Breast epithelium (tissue), 4 donors: Measurements from ENCODE around the gene ARHGAP21. TPM values are rescaled to one million over a fixed set of nuclear protein-coding genes. Genes with fewer than 3 reads are reported as not detected.
"Not testable (repeated sequence)": the region's sequence is repeated elsewhere in the genome, so short reads cannot be mapped to it uniquely, and the experiment has no call there.

ENCODE experiments used
- DNase-seq, 2 donors: peaks; one replicate each; pipeline ENCODE4 v3.0.0-alpha.2; 2019; ENCODE audit warnings: low spot score in 2 of 2
- H3K27ac ChIP-seq, 2 donors: fragments of 200-600 bp; sonication (generic) in 1 of 2; one replicate each; pipeline ENCODE4 v1.5.1; 2016 to 2019; ENCODE audit warnings: mild to moderate bottlenecking in 1 of 2
- H3K27me3 ChIP-seq, 2 donors: fragments of 200-600 bp; sonication (generic) in 1 of 2; one replicate each; pipeline versions ENCODE4 v1.5.1 to v1.6.0; 2017 to 2019; ENCODE audit warnings: control low read depth in 1 of 2, mild to moderate bottlenecking in 1 of 2
- H3K36me3 ChIP-seq: fragments of 200-600 bp; one replicate; pipeline ENCODE4 v1.5.1; 2019
- H3K4me1 ChIP-seq, 2 donors: fragments of 200-600 bp; sonication (generic); one replicate each; pipeline ENCODE4 v1.5.1; 2016 to 2019; ENCODE audit warnings: control low read depth in 1 of 2
- H3K4me3 ChIP-seq, 3 donors: fragments of 200-600 bp; sonication (generic); 1 replicate in 2 of 3; 2 replicates in 1 of 3; pipeline ENCODE4 v1.5.1; 2016 to 2019; ENCODE audit warnings: mild to moderate bottlenecking in 3 of 3, moderate library complexity in 2 of 3
- H3K9me3 ChIP-seq, 2 donors: fragments of 200-600 bp; sonication (generic) in 1 of 2; one replicate each; pipeline ENCODE4 v1.5.1; 2016 to 2019; ENCODE audit warnings: control low read depth in 1 of 2
- POLR2A ChIP-seq: fragments of 450-650 bp; IDR thresholded peaks from one replicate; pipeline ENCODE4 v1.6.1; 2016; ENCODE audit warnings: antibody characterized with exemption, mild to moderate bottlenecking, moderate library complexity
- POLR2AphosphoS5 ChIP-seq, 3 donors: sonication (generic); formaldehyde crosslinking; IDR thresholded peaks; one replicate each; pipeline ENCODE4 v1.6.1; 2017; ENCODE audit warnings: antibody characterized with exemption in 3 of 3
- intact Hi-C: fragments of 100-400 bp; cut with DNase I; formaldehyde crosslinking; loops from one replicate; pipeline ENCODE4 v1.15.1; 2023; ENCODE audit warnings: low total_unique reads
- total RNA-seq, 3 donors: library from RNA; depleted of rRNA; stranded (reverse); fragments of >200 nt; gene quantifications; one replicate each; pipeline ENCODE4 v1.1.0, GENCODE V29; 2016
- TF ChIP-seq, protein P1 (sequence below), 3 donors: fragments of 450-650 bp; IDR thresholded peaks; one replicate each; pipeline ENCODE4 v1.5.1; 2016 to 2017; ENCODE audit warnings: antibody characterized with exemption in 3 of 3, mild to moderate bottlenecking in 3 of 3, moderate library complexity in 3 of 3

ARHGAP21 gene
- total RNA-seq, 3 donors from 2014 or later: 67.5 to 203 (median 105) TPM

DNA sequence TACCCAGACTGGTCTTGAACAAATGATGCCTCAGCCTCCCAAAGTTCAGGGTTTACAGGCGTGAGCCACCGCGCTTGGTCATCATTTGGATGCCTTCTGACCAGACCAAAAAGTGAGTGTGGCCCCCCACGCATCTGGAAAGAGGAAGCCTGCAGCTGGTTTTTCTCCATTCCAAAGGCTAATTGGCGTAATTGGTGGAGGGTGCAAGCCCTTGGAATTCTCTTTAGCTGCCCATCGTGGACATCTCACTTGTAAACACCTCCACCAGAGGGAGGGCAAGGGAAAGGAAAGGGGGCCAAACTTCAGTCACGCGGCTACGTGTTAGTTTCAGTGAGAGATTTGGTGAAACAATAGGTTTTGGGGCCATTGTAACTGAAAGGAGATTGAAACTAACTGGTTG lies 4.1 kb upstream of the ARHGAP21 start:
- no peaks in the 10 kb centered on the region for H3K36me3 ChIP-seq
- no peaks in the 10 kb centered on the region for H3K4me1 ChIP-seq
- TF ChIP-seq POLR2A (no peak), POLR2AphosphoS5 (IDR thresholded peaks at IDR 0.05) (no peak)
- TF ChIP-seq, protein P1, sequence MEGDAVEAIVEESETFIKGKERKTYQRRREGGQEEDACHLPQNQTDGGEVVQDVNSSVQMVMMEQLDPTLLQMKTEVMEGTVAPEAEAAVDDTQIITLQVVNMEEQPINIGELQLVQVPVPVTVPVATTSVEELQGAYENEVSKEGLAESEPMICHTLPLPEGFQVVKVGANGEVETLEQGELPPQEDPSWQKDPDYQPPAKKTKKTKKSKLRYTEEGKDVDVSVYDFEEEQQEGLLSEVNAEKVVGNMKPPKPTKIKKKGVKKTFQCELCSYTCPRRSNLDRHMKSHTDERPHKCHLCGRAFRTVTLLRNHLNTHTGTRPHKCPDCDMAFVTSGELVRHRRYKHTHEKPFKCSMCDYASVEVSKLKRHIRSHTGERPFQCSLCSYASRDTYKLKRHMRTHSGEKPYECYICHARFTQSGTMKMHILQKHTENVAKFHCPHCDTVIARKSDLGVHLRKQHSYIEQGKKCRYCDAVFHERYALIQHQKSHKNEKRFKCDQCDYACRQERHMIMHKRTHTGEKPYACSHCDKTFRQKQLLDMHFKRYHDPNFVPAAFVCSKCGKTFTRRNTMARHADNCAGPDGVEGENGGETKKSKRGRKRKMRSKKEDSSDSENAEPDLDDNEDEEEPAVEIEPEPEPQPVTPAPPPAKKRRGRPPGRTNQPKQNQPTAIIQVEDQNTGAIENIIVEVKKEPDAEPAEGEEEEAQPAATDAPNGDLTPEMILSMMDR (IDR thresholded peaks at IDR 0.05): no peak
- no peak for DNase-seq
- no peaks in the 10 kb centered on the region for H3K27me3 ChIP-seq
- no peak overlapping the region for H3K27ac ChIP-seq
- H3K4me3 ChIP-seq: no peak overlapping the region
- intact Hi-C loops: no loop called here
- H3K9me3 ChIP-seq: no peaks in the 10 kb centered on the region

DNA sequence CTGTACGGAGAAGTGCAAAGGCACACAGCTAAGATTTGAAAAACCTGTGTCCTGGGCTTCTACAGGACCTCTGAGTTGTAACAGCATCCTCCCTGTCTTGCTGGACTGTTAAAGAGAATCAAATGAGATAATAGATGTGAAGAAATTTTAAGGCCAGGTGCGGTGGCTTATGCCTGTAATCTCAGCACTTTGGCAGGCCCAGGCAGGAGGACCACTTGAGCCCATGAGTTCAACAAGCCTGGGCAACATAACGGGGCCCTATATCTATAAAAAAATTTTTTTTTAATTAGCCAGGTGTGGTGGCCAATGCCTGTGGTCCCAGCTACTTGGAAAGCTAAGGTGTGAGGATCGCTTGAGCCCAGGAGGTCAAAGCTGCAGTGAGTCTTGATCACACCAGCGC lies 2.9 kb upstream of the ARHGAP21 start:
- Histone ChIP-seq H3K27me3 (no peaks in the 10 kb centered on the region), H3K27ac (no peak overlapping the region), H3K9me3 (no peaks in the 10 kb centered on the region), H3K4me3 (no peak overlapping the region), H3K4me1 (no peaks in the 10 kb centered on the region), H3K36me3 (no peaks in the 10 kb centered on the region)
- DNase-seq: no peak
- TF ChIP-seq POLR2AphosphoS5 (IDR thresholded peaks at IDR 0.05) (no peak), POLR2A (no peak)
- TF ChIP-seq, protein P1 (IDR thresholded peaks at IDR 0.05): no peak
- intact Hi-C loops: no loop called here

DNA sequence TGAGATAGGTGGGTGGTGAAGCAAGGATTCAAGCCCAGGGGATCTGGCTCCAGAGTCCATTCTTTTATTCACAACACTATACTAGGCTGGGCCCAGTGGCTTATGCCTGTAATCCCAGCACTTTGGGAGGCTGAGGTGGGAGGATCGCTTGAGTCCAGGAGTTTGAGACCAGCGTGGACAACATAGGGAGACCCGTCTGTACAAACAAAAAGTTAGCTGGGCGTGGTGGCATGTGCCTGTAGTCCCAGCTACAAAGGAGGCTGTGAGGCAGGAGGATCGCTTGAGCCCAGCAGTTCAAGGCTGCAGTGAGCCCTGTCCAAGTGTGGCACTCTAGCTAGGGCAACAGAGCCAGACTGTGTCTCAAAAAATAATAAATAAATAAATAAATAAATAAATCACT lies 2.3 kb upstream of the ARHGAP21 start:
- H3K27me3 ChIP-seq, DNase-seq, H3K27ac ChIP-seq, H3K4me1 ChIP-seq, H3K36me3 ChIP-seq, H3K4me3 ChIP-seq, H3K9me3 ChIP-seq, intact Hi-C loops: not testable (repeated sequence)

DNA sequence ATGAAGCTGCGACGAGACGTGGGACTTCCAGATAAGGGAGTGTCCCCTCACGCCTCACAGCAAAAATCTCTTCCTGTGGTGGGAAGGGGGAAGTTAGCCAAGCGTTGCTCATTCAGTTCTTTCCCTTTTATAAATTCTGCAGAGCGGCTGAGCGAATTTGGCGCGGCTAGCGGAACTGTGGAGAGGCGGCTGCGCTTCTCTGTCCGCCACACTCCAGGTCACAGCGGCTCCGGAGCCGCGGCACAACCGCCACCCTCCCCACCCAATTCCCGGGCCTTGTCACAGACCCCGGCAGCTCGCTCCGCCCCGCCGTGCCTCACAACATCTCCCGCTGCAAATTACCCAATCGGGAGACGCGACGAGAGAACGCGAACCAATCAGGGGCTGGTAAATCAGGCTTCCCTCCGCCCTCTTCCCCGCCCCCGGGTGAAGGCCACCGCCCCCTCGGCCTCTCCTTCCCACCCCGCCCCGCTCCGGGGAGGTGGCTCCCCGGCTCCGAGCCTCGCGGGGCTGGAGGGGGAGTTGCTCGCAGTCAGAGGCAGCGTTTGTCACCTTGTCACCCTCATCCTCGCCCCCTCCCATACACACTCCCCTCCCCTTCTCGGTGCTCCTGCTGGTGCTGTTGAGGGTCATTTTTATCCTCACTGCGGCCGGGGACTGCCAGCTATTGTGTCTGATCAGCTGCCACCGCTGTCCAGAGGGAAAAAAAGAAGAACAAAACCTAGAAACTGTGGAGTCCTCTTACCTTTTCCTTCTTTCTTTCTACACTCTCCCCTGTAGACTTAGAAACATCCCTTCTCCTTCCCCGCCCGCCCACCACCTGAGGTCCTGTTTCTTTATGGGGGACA lies 918 bp upstream of the ARHGAP21 start:
- intact Hi-C loops: loop anchor here (5.0 kb wide), 2 partner anchors 257 to 293 kb away; partner anchors contain the start of genes ENKUR and THNSL1
- no peaks in the 10 kb centered on the region for H3K4me1 ChIP-seq
- H3K27ac ChIP-seq: peak overlapping the region; percentile 95 to 98
- TF ChIP-seq, protein P1 (IDR thresholded peaks at IDR 0.05): peak in 1 of 3 donors; percentile 21
- TF ChIP-seq POLR2A (peak; percentile 77), POLR2AphosphoS5 (IDR thresholded peaks at IDR 0.05) (peak in 2 of 3 donors; percentile 22 to 69)
- peak; percentile 97 for DNase-seq
- peak overlapping the region; percentile 69 to 82 (median 70) for H3K4me3 ChIP-seq
- H3K27me3 ChIP-seq: no peaks in the 10 kb centered on the region
- no peaks in the 10 kb centered on the region for H3K36me3 ChIP-seq
- no peaks in the 10 kb centered on the region for H3K9me3 ChIP-seq

DNA sequence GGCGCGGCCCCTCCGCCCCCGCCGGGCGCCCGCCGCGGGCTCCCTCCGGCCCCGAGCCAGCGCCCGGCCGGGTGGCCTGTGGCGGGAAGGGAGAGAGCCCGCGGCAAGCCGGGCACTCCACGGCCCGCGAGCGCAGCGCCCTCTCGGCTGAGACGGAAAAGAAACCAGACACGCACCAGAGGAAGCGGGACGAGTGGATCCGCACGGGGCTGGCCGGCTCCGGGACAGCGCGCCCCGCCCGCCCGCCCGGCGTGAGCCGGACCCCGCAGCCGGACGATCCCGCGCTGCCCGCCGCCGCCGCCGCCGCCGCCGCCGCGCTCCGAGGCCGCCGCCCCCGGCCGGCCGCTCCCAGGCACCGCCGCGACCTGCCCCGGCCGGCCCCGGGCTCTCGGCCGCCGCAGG lies 300 bp downstream of the ARHGAP21 start:
- Histone ChIP-seq H3K4me3 (peak overlapping the region; percentile 69 to 82 (median 70)), H3K27ac (peak overlapping the region; percentile 95 to 98), H3K4me1 (no peaks in the 10 kb centered on the region), H3K9me3 (no peaks in the 10 kb centered on the region), H3K27me3 (no peaks in the 10 kb centered on the region), H3K36me3 (no peaks in the 10 kb centered on the region)
- DNase-seq: no peak
- TF ChIP-seq POLR2A (no peak), POLR2AphosphoS5 (IDR thresholded peaks at IDR 0.05) (no peak)
- TF ChIP-seq, protein P1 (IDR thresholded peaks at IDR 0.05): no peak
- intact Hi-C loops: loop anchor here (5.0 kb wide), 2 partner anchors 256 to 294 kb away; partner anchors contain the start of genes ENKUR and THNSL1
